Stimulated activated CD8-positive, alpha-beta memory T cell treated with anti-CD3 and anti-CD28 coated beads, Interleukin-4, amount 100 ng/mL, for 4 hours (primary cell): ENCODE results near the gene TFG.

Source experiments
- DNase-seq, 2 donors: peaks; one replicate each; pipeline ENCODE4 v3.0.0-alpha.2; 2020; ENCODE audit warnings: low read depth in 2 of 2, low spot score in 1 of 2

The TFG gene

DNA sequence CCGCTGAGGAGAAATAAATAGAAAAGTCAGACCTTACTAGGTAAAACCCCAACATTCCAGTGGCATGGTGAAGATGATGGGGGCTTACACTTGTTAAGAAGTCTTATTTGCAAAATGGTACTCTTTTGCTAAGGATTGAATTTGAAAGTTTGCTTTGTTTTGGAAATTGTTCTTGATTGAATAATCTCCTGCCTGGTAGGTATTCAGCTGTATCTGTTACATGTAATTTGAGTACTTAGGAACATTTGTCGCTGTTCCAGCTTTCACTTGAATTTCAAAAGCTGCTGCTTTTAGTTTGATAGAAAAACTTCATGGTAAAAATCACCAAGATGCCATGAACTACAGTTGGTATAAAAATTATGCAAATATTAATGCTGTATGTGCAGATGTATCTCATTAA is 44.6 kb downstream of the TFG start:
- no peak for DNase-seq

DNA sequence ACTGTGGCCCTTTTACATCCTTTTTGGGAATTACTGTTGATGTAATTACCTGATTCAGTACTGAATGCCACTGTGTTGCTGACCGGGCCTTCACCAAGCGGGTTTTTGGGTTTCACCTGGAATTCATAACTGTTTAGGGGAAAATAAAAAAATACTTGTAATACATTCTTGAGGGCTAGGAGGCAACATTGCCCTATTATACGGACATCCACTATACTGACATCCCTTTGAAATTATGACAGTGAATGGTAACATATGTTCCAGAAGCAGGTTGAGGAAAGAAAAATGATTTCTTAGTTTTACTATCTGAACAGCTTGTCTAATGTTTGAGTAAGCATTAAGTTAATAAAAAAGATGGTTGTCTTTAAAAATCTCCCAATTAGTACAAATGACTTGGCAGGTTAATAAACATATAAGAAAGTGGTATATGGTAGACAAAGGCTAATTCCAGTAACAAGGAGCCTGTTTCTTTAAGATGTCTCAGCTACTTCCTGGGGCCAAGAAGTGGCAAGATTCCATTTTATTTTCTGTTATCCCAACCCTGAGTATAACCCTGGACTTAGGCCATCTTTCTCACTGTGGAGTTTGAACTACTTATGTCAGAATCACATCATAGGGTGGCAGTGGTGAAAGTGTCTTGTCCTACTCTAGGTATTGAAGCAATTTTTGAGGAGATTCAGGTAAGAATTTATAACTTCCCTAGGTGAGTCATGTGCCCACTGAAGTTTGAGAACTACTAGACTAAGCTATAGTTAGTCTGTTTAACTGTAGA is 45.5 kb downstream of the TFG start:
- DNase-seq = no peak

GRCh38 chr3:100756441-100756840 is 47.1 kb downstream of the TFG start:
- no peak for DNase-seq

DNA sequence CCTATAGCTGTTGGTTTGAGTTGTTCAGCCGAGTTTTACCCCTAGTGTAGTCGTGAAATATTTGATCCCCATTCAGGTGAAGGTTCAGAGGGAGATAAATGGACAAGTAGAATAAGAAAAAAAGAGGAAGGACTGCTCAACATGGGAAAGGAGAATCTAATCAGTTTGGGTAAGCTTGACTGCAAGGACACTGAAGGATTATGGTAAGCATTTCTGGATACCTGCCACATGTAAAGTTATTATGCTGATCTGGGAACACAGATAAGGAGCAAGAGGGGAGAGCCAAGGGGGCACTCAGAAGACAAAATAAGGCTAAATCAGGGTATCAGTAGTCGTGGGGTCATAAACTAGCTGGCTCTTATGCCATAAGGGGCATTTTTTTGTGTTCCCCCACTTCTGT is 49.9 kb downstream of the TFG start:
- no peak for DNase-seq

DNA sequence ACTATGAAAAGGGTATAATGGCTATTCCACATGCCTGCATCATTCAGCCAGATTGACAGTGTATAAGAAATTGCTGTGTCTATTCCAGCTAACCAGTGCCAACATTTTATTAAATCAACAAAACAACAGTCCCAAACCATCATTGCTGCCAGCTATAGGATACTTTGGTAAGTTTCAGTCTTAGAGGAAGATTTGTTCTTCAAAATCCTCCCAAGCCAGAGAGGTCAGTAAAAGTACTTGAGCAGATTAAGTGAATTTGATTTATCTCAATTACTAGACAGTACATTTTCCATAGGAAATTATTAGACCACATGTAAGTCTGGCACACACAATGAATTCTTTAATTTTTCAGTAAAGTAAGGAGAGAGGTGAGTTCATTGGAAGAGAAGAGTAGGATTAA is 50.7 kb downstream of the TFG start:
- DNase-seq = no peak

DNA sequence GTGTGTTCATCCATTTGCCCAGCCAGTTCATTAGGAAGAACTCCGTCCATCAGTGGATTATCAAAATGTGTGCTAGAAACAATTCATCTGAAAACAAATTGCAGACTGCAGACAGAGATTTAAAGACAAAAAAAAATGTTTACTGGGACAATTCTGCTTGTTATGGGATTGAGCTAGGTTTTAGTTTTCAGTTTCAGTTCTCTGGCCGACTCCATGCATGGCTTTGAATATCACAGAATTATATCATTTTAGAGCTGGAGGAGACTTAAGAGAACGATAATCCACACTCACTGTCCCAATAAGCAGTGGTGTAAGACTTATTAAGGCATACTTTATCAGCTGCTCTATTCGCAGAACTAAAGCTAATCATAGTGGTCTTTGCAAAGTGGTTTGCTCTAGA is 51.1 kb downstream of the TFG start:
- no peak for DNase-seq

DNA sequence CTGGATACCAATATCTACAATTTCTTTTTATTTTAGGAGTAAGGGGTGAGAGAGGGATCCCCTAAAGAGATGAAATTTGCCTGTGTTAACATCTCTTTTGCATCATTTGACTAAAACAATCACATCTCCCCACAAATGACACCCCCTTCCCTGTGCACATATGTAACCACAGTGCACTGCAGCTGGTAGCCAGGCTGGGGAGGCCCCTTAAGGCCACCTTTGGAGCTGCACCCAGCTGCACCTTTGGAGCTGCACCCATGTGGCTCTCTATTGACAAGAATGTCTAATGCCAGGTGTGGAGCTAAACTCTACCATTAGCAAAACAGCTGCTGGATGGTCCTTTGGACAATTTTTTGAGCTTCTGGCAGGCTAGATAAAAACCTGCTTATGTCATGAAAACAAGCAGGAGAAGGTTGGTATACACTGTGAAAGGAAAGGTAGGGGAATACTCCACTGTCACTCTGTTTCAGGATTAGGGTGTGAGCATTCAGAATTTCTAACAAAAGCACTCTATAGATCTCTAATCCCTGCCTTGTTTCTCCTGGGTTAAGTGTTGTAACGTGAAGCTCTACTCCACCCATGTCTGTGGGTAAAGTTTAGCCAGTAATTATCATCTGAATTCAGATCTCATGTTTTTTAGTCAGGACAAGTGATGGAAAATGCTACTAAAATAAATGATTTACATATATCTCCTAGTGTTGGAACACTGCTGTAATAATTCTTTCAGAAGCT is 52.1 kb downstream of the TFG start:
- DNase-seq = no peak

DNA sequence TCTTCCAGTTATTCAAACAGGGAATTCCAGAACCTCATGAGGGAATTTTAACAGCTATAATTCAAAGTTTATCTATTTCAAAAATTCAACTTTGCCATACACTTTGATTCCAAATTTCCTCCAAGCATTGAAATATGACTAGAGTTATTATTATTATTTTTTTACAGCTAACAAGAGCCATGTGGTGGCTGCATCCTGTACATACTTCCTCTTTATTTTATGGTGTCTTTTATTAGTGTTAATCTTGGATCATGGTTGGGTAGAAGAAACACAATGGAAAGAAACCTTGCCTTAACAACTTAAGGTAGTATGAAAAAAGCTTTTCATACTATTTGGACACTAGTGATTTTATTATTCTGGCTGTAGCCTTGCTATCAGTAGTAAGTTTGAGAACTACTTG is 52.7 kb downstream of the TFG start:
- DNase-seq = no peak

GRCh38 chr3:100765437-100765975 is 56.2 kb downstream of the TFG start:
- DNase-seq = no peak

- no peak for DNase-seq
Measured at GRCh38 chr3:100766069-100766468, 56.8 kb downstream of the TFG start.

DNA sequence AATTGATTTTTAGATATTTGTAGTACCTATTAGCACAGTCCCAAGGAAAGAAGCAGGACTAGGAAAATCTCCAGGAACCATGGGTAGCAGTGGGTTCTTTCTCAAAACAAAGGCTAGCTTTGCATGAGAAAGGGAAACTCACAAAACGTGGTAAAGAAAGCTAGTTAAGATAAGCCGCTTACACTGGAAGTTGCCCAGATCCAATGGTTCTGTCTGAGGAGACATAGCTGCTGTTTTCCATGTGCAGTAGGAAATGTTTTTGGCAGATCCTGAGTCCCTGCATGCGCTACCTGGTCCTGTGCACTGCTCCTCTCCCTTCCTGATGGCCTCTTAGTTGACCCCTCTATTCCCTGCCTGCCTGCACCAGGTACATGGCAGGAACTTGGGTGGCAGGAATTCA is 60.4 kb downstream of the TFG start:
- no peak for DNase-seq

GRCh38 chr3:100775226-100775625 is 65.9 kb downstream of the TFG start:
- DNase-seq = no peak

DNA sequence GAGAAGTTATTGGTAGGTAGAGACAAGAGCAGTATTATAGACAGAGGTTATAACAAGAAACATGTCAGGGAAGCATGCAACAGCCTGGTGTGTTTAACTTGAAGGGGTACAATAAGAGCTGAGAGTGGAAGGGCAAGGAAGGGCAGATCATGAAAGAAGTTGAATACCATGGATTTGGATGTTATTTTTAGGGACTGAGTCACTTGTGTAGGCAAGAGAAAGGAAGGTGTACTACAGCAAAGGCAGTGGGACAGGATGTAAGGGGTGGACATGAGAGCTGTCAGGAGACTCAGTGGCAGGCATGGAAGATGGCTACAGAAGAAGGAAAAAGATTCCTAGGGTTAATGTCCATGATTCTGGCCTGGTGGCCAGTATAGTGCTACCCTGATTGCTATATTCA is 66.4 kb downstream of the TFG start:
- no peak for DNase-seq

DNA sequence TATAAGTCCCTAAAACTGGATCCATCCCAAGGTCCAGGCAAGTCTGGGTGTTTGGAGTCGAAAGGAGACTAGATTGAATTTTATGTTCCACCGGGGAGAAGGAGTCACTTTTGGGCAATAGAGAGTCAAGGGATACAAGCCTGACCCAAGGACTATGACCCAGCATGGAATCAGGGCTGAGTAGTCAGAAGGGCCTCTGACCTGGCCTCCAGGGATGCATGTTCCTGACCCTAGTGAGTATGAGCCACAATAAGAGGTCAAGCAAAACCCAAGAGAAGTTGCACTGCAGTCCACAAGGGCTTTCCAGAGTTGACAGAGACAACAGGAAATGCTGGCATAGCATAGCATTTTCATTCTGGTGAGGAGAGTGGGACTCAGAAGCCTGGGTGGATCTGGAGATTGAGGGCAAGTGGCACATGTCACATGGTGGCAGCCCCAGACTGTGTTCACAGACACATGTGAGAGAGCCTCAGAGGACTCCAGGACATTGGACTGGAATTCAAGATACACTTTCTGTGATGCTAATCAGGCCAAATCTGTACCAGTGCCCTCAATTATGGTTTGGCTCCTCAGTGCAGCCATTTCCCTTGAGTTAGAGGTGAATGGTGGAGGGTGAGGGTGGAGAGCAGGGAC is 66.9 kb downstream of the TFG start:
- DNase-seq = no peak

DNA sequence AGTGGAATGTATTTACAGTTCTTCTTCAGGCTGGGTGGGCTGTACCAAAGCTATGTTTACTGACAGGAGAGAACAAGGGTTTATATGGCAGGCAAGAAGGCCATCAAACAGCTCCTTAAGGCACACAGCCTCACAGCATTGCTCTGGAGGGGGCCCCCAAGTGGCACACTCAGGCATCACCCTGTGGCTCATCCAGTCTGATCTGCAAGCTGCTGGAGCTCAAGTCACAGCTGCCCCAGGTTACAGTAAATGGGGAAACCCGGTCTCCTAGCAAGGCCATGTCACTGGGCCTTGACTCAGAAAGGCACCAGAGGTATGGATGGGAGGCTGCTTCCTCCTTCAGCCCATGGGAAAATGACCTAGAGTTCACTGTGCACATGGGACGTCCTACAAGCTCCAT is 67.5 kb downstream of the TFG start:
- no peak for DNase-seq

- no peak for DNase-seq
Measured at GRCh38 chr3:100777271-100777670, 68.0 kb downstream of the TFG start.

DNA sequence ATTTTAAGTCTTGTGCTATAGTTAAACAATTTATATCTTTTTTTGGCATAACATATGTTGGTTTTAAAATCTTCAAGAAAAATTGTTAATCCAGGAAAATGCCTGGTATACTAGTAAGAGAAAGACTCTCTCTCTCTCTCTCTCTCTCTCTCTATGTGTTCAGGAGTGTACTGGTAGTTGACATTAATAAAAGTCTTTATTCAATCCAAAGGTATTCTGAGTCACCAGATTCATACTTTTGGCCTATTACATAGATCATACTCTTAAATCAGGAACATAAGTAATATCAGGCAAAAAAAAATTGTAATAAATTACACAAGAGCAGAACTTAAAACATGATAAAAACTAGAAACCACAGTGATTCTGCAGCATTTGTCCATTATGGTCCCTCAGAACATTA is 70.2 kb downstream of the TFG start:
- no peak for DNase-seq

GRCh38 chr3:100780071-100780622 is 70.9 kb downstream of the TFG start:
- DNase-seq = no peak

DNA sequence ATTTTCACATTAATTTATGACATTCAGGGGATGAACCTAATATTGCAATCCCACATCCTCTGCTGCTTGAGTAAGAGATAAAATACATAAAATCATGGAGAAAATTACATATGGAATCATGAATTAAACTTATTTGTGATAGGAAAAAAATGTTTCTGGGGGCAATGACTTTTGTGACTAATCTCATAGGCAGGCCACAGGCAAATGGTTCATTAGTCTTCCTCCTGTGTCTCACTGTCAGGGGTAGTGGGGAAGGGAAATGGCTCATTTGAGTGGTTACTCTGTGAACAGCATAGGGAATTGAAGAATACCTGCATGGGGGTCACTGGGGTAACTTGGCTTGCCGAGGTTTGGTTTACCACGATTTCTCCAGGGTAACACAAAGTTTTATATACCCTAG is 72.0 kb downstream of the TFG start:
- DNase-seq = no peak

GRCh38 chr3:100782348-100782747 is 73.1 kb downstream of the TFG start:
- DNase-seq = no peak

- no peak for DNase-seq
Measured at GRCh38 chr3:100782906-100783305, 73.6 kb downstream of the TFG start.

DNA sequence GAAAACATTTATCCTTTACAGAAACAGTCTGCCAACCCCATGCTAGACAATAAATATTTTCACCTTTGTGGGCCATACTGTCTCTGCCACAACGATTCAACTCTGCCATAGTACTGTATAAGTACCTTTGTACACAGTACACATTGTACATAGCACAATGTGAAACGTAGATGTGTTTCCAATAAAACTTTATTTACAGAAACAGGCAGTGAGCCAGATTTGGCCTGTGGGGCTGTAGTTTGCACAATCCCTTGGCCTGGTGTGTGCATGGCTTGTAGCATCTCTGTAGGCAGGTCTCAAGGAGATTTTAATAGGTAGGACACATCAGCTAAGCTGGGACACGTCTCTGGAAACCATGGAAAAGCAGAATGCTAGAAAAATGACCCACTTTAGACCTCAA is 74.3 kb downstream of the TFG start:
- DNase-seq = no peak
